ENCODE results near the gene PPFIA4. TPM values are rescaled to one million over a fixed set of nuclear protein-coding genes. Genes with fewer than 3 reads are reported as not detected.

PPFIA4 gene
- total and polyA plus RNA-seq, 10 donors, result 0.21 to 12.0 (median 4.9) TPM

- no peak for DNase-seq
- Histone ChIP-seq H3K4me3 (no peak overlapping the region), H3K27me3 (replicated peaks in 1 of 7) (peaks cover 0 to 39% (median 0%) of the 10 kb centered on the region in 7 donors), H3K4me1 (peaks cover 0 to 9% (median 3%) of the 10 kb centered on the region in 6 donors), H3K36me3 (no peaks in the 10 kb centered on the region), H3K9me3 (peaks cover 0 to 11% (median 6%) of the 10 kb centered on the region in 8 donors), H3K27ac (no peak overlapping the region)
- TF ChIP-seq POLR2A (IDR thresholded peaks at IDR 0.05), result no peak
- TF ChIP-seq CTCF (IDR thresholded peaks at IDR 0.05 in 8 of 11, conservative IDR thresholded peaks at IDR 0.05 in 3 of 11), result no peak
- no peak for TF ChIP-seq POLR2AphosphoS5 (IDR thresholded peaks at IDR 0.05)
- intact Hi-C loops (cut with DNase I; ENCODE audit: low total_unique reads), result no loop called here
Measured at GRCh38 chr1:203104789-203105390, 78.6 kb downstream of the PPFIA4 start.

DNA sequence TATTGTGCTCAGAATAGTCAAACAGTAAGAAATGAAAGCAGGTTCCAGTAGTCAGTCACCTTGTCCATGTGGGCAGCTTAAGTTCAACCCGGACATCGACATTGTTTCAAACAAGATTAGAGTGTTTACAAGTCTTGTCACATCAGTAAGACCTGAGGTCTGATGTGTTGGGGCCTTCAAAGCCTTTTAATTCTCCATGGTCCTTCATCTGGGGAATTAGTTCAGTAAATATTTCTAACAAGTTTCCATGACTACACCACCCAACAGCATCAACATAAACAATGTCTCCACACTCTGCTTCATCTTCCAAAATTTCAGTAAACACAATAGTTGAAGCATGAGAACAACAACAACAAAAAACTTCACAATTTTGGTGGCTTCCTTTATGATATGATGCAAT lies 86.2 kb downstream of the PPFIA4 start:
- 37 to 78% (median 65%) methylated on average over 2 of the region's 2 CpGs for WGBS, 5 donors
- Histone ChIP-seq H3K27ac (no peak overlapping the region), H3K27me3 (replicated peaks in 1 of 7) (peaks cover 0 to 49% (median 5%) of the 10 kb centered on the region in 7 donors), H3K4me3 (no peak overlapping the region), H3K9me3 (no peaks in the 10 kb centered on the region), H3K4me1 (peaks cover 0 to 2% (median 0%) of the 10 kb centered on the region in 6 donors), H3K36me3 (no peaks in the 10 kb centered on the region)
- intact Hi-C loops (cut with DNase I; ENCODE audit: low total_unique reads), result no loop called here
- TF ChIP-seq POLR2AphosphoS5 (IDR thresholded peaks at IDR 0.05) (no peak), POLR2A (IDR thresholded peaks at IDR 0.05) (no peak), CTCF (IDR thresholded peaks at IDR 0.05 in 8 of 11, conservative IDR thresholded peaks at IDR 0.05 in 3 of 11) (no peak)
- DNase-seq, result no peak

DNA sequence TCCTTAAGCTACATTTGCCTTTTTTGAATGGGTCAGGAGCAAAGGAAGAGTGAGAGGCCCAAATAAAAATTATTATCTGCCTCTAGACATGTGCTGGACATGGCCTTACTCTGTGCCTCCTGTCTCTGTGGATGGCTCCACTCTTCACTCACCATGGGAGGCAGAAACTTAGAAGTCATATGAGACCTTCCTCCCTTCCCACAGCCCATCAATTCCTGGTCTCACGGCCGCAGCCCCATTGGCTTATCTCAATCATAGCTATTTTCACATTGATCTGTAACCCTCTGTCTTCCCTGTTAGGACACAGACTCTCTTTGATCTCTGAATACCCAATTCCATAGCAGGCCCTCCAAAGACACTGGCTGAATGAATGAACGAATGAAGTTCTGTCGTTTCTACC lies 87.0 kb downstream of the PPFIA4 start:
- Histone ChIP-seq H3K9me3 (no peaks in the 10 kb centered on the region), H3K36me3 (no peaks in the 10 kb centered on the region), H3K27ac (no peak overlapping the region), H3K27me3 (replicated peaks in 1 of 7) (peaks cover 0 to 49% (median 12%) of the 10 kb centered on the region in 7 donors), H3K4me1 (peaks cover 0 to 9% (median 2%) of the 10 kb centered on the region in 6 donors), H3K4me3 (no peak overlapping the region)
- intact Hi-C loops (cut with DNase I; ENCODE audit: low total_unique reads), result no loop called here
- DNase-seq, result no peak
- WGBS, 5 donors, result 55 to 87% (median 75%) methylated on average over 4 of the region's 4 CpGs
- TF ChIP-seq CTCF (IDR thresholded peaks at IDR 0.05 in 8 of 11, conservative IDR thresholded peaks at IDR 0.05 in 3 of 11), result no peak
- no peak for TF ChIP-seq POLR2AphosphoS5 (IDR thresholded peaks at IDR 0.05)
- no peak for TF ChIP-seq POLR2A (IDR thresholded peaks at IDR 0.05)

DNA sequence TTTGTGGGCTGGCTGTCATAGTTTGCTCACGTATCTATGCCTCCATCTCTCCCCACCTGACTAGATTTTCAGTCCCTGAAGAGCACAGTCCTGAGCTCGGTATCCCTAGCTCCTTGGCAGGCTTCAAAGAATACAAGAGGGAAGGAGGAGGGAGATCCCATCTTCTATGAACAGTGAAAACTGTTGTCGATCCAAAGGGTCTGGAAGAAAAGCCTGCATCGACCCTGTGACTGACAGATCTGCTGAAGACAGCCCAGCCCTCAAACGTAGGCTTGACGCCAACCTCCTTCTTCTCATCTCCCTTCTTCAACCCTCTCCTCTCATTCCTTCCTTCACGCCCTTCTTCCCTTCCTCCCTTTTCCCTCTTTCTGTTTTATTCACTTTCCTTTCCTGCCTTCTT lies 87.9 kb downstream of the PPFIA4 start:
- Histone ChIP-seq H3K4me1 (peaks cover 0 to 10% (median 2%) of the 10 kb centered on the region in 6 donors), H3K36me3 (no peaks in the 10 kb centered on the region), H3K4me3 (no peak overlapping the region), H3K9me3 (no peaks in the 10 kb centered on the region), H3K27me3 (replicated peaks in 1 of 7) (peaks cover 0 to 50% (median 12%) of the 10 kb centered on the region in 7 donors), H3K27ac (no peak overlapping the region)
- DNase-seq, result no peak
- 69 to 87% (median 81%) methylated on average over 7 of the region's 7 CpGs for WGBS, 5 donors
- intact Hi-C loops (cut with DNase I; ENCODE audit: low total_unique reads), result no loop called here
- TF ChIP-seq POLR2AphosphoS5 (IDR thresholded peaks at IDR 0.05) (no peak), POLR2A (IDR thresholded peaks at IDR 0.05) (no peak), CTCF (IDR thresholded peaks at IDR 0.05 in 8 of 11, conservative IDR thresholded peaks at IDR 0.05 in 3 of 11) (no peak)

All from spleen (tissue), 11 donors.